ENCODE measurements around the gene PLEKHG2.
"Not testable (repeated sequence)": the region's sequence is repeated elsewhere in the genome, so short reads cannot be mapped to it uniquely, and the experiment has no call there.

Gene PLEKHG2, protein sequence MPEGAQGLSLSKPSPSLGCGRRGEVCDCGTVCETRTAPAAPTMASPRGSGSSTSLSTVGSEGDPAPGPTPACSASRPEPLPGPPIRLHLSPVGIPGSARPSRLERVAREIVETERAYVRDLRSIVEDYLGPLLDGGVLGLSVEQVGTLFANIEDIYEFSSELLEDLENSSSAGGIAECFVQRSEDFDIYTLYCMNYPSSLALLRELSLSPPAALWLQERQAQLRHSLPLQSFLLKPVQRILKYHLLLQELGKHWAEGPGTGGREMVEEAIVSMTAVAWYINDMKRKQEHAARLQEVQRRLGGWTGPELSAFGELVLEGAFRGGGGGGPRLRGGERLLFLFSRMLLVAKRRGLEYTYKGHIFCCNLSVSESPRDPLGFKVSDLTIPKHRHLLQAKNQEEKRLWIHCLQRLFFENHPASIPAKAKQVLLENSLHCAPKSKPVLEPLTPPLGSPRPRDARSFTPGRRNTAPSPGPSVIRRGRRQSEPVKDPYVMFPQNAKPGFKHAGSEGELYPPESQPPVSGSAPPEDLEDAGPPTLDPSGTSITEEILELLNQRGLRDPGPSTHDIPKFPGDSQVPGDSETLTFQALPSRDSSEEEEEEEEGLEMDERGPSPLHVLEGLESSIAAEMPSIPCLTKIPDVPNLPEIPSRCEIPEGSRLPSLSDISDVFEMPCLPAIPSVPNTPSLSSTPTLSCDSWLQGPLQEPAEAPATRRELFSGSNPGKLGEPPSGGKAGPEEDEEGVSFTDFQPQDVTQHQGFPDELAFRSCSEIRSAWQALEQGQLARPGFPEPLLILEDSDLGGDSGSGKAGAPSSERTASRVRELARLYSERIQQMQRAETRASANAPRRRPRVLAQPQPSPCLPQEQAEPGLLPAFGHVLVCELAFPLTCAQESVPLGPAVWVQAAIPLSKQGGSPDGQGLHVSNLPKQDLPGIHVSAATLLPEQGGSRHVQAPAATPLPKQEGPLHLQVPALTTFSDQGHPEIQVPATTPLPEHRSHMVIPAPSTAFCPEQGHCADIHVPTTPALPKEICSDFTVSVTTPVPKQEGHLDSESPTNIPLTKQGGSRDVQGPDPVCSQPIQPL (N-terminal part only)

DNA sequence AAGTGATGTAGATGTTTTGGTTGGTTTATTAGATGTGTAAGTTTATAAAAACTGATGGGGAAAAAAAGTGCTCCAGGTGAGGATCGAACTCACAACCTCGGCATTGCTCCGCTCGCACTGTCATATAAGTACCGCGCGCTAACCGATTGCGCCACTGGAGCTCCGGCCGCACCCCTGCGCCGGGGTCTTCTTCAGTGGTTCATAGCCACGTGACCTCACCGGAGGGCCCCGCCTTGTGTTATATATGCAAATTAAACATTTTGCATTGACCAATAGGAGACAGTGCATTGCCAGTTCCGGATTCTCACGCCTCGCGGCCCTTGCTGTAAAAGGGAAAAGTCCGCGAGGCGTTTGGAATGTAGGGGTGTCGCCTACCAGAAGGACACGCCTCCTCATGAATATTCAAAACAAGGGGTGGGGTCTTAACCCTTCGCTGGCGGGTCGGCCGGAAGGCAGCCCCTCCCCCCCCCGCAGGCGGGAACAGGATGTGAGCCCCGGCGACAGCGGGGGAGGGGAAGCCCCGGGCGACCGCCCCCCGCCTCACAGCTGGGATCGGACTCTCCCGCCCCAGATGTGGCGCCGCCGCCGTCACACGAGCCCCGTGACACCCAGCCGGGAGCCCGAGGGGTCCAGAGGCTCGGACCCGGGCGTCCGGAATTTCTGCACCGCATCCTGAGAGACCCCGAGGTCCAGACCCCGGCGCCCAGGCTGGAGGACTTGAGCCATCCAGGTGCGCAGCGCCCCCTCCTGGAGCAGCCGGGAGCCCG is at the start of gene PLEKHG2:
Gene PLEKHG2, plus strand, starts transcription at position 570 of the 767 bp plus-strand sequence. CDS start 1,418 bp downstream, outside the sequence.
- in situ Hi-C loops (cut with MboI; ENCODE audit: low sequenced_read_pairs): no loop called here

DNA sequence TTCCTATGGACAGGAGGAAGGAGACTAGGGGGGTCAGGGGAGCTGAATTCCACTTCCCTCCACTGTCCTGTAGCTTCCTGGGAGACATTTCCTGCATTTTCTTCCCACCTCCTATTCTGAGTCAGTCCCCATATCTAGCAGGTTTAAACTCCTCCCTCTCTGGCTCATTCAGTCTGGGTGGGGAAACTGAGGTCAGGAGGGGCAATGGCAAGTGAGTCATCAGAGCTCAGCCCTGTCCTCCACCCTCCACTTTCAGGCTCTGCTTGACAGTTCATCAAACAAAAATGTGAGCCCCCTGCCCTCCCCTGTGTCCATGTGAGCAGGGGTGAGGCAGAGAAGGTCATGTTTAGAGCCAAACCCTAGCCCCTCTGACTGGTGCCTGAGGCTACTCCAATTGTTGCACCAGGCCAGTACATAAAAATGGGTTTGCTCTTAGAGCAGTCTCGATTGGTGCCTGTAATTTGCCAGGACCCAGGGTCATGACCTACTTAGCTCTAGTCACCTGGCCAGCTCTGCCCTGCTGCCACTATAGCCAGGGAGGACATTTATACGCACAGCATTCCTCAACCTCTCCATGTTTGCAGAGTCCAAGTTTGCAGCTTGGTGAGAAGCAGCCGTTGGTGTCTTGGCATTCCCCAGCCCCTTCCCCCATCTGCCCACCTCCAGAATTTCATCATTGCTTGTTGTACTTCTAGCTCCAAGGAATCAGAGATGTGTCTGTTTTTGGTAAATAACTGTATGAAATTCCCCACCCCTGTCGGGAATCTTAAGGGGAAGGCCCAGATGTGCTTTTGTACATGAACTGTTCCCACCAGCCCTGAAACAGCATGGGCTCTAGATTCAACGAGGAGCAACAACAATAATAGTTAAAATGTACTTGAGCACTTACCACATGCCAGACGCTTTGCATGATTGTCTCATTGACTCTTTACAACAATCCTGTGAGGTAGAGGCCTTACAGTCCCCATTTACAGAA is 49.5 kb upstream of the PLEKHG2 start:
- in situ Hi-C loops (cut with MboI; ENCODE audit: low sequenced_read_pairs): no loop called here

DNA sequence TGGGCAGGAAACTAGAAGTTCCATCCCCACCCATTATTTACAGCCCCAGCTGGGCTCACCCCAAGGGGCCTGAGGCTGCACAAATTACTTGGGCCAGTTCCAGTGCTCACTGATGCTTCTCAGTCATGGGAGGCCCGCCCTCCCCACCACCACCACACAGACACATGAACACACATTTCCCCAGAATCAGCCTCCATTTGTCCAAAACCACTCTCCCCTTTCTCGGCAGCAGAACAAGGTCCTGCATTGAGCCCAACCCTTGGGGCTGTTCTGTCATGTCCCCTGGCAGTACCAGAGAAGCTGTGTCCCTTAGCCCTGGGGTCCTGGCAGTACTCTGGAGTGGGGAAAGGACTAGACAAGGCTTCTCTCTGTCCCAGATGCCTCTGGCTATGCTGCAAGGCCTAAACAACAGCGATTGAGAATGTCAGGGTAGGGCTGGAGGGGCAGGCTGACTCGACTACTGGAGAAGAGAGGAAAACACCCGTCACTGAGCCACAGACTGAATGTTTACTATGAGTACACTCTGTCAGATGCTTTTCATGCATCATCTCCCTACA is 48.5 kb upstream of the PLEKHG2 start:
- in situ Hi-C loops (cut with MboI; ENCODE audit: low sequenced_read_pairs): no loop called here

DNA sequence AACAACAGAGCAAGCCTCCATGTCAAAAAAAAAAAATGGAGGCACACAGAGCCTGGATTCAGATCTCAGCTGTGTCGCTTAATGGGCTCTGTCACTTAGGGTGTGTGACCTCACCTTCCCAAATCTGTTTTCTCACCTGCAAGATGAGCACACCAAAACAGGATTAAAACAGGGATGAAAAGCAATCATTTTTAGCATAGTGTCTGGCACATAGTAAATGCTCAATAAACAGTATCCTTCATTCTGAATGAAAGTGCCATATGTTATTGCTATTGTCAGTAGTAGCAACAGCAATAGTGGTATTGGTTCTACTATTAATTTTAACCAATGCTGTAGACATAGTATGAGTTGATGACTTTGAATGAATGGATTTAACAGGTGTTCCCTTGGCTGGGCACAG is 46.9 kb upstream of the PLEKHG2 start:
- in situ Hi-C loops (cut with MboI; ENCODE audit: low sequenced_read_pairs): no loop called here

DNA sequence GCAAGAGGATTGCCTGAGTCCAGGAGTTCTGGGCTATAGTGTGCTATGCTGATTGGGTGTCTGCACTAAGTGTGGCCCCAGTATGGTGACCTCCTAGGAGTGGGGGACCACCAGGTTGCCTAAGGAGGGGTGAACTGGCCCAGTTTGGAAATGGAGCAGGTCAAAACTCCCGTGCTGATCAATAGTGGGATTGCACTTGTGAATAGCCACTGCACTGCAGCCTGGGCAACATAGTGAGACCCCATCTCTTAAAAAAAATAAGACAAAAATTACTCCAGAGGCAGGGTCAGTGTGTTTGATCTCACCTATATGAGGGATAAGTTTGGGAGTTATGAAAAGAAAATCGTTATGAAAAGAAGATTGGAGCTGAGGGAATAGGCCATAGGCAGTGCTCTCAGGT is 43.3 kb upstream of the PLEKHG2 start:
- in situ Hi-C loops (cut with MboI; ENCODE audit: low sequenced_read_pairs): no loop called here

DNA sequence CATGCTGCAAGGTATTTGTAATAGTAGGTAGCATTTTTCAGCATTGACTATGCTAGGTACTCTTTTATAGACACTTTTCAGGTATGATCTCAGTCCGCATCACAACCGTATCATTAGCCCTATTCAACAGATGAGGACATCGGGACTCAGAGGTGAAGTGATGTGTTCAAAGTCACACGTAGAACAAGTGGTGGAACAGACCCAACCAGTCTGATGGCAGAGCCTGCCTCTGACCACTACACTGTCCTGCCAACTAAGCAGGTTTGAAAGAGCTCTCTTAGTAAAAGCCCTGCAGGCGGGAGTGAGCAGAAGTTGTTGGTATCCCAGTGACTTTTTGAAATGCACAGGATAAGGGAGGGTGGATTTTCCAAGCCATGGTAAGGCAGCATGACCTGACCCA is 41.7 kb upstream of the PLEKHG2 start:
- in situ Hi-C loops (cut with MboI; ENCODE audit: low sequenced_read_pairs): no loop called here

DNA sequence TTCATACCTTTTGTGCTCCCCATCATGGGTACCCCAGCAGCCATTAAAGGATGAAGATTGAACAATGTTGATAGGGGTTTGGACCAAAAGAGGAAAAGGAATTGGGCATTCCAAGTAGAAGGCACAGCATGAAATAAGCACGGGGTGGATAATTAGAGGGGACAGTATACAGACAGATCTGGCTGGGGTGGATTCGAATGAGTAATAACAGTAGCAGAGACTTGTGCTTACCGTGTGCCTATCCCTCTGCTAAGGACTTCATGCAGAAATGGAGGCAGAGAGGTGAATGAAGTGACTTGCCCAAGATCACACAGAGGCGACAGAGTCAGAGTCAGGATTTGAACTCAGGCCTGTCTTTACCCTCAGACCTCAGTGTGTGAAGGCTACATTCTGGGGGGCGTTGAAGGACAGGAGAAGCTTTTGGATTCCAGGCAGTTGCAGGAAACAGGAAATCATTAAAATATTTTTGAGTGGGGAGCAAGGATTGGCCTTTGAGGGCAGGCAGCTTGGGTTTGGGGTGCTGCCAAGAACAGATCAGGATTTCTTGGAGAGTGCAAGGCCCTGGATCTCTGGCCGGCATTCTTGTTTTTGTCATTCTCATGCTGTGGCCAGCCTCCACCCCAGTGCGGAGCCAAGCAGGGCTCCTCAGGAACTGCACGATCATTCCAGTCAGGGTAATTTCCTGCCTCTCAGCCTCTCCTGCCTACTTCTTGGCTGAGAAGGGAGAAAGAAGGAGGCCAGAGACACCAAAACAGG is 40.2 kb upstream of the PLEKHG2 start:
- in situ Hi-C loops (cut with MboI; ENCODE audit: low sequenced_read_pairs): no loop called here

DNA sequence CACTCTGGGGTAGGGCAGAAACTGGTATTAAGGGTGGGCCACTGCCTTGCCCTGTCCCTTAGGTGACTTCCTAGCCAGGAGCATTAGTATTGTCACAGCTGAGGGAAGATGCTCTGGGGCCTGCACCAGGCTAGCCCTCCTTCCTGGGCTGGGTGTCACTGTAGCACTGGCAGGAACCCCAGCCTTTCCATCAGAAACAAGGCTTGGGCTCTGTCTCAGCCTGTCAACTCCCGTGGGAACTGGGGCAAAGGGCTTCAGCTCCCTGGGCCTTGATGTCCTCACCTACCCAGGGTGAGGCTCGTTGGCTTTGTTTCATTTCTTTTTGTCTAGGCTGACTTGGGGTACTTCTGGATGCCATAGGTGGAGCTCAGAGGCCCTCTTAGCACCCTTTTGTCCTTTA is 39.5 kb upstream of the PLEKHG2 start:
- in situ Hi-C loops (cut with MboI; ENCODE audit: low sequenced_read_pairs): no loop called here

DNA sequence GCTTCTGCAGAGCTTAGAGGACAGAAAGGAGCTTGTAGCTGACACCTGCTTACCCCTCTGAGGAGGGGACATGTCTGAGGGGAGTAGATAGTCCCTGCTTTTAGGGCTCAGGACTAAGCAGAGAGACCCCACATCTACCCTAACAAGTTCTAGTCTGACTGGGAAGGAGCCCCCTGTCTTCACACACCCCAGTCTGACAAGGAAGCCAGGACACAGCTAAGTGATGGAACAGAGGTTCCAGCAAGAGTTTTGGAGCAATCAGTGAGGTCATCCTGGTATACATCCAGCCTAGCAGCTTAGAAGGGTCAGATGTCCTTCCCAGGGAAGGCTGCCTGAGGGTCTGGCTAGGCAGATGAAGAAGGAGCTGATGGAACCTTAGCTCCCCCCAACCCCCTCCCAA is 36.5 kb upstream of the PLEKHG2 start:
- in situ Hi-C loops (cut with MboI; ENCODE audit: low sequenced_read_pairs): no loop called here

DNA sequence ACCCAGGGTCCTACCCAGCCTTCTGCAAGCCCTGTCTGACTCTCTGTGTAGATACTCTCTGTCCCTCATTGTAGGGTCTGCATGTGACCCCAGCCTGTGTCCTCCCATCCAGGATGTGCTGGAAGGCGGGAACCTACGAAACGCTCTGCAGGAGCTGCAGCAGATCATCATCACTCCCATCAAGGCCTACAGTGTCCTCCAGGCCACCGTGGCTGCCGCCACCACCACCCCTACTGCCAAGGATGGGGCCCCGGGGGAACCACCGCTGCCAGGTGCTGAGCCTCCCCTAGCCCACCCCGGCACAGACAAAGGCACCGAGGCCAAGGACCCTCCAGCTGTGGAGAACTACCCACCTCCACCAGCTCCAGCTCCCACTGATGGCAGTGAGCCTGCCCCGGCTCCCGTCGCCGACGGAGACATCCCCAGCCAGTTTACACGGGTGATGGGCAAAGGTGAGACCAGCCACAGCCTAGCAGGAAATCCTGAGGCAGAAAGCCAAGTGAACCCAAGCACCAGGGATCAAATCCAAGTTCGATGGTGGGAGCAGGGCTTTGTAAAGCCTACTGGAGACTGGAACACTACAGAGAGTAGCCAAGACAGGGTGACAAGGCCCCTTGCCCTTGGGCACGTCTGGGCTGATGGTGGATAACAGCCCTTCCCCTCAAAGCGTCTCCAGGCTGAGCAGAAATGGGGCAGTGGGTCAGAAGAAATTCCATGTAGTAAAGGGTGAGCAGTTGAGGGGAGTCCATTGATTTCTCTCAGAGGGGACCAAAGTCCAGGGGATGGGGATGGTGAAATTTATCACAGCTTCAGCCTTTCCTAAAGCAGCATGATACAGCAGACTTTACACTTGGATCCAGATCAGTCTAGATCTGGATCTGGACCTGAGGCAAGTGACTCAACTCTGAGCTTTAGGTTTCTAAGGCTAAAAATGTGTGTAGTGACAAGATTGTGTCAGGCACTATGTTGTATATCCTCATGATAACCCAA is 34.8 kb upstream of the PLEKHG2 start:
- in situ Hi-C loops (cut with MboI; ENCODE audit: low sequenced_read_pairs): no loop called here

DNA sequence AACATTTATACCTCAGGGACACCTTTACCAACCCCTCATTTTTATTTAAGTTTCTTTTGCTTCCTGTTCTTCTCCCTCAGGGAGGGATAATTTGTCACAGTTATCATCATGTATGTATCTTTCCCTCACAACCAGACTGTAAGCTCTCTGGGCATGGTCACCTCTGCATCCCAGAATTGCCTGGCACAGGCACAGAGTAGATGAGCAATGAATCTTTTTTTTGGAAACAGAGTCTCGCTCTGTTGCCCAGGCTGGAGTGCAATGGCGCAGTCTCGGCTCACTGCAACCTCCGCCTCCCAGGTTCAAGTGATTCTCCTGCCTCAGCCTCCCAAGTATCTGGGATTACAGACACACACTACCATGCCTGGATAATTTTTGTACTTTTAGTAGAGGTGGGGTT is 33.1 kb upstream of the PLEKHG2 start:
- in situ Hi-C loops (cut with MboI; ENCODE audit: low sequenced_read_pairs): not testable (repeated sequence)

DNA sequence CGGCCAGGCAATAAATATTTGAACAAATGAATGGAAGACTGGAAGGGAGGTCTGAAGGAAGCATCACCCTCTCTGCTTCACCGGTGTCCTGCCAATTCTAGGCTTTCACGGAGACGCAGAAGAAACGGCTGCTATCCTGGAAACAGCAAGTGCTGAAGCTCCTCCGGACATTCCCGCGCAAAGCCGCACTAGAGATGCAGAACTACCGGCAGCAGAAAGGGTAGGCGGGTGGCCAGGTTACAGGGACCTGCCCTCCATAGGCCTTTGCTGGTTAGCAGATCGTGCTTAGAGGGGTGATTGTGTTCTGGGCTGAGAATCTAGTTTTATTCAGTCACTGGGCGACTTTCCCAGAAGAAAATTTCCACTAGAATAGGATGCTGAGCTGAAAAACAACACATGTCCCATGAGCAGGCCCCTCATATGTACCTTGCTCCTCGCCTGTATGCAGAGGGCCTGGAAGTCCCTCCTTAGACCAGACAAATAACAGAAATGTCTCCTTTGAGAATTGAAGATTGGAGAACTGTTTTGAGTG is 32.5 kb upstream of the PLEKHG2 start:
- in situ Hi-C loops (cut with MboI; ENCODE audit: low sequenced_read_pairs): no loop called here

DNA sequence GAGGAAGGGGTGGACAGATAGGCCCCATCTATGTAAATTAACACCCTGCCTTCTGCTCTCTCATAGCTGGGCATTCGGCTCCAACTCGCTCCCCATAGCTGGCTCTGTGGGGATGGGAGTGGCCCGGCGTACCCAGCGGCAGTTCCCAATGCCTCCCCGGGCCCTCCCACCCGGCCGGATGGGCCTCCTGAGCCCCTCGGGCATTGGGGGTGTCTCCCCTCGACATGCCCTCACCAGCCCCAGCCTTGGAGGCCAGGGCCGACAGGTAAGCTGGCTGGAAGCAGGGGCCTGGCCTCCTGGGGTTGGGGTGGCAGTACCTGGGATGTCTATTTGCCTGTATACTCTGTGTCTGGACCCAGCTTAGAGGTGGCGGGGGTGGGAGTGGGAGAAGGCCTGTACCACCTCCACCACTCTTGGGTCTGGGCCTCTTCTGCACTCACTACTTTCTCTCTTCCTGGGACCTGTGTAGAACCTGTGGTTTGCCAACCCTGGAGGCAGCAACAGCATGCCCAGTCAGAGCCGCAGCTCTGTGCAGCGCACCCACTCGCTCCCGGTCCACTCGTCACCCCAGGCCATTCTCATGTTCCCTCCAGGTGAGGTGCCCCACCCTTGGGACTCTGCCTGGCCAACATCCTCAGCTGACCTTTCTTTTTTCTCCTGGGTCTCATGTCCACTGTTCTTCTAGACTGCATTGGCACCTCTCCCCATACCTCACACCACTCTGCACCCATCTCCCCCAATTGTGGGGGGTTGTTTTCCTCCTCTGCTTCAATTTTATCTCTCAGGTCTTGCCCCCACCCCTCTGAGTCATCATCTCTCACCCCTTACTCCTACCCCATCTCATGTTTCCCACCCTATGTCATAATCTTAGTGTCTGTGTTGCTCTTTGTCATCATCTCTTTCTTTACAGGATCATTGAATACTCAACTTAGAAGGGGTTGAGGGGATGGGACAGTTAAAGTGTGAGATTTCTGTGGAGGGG is 31.7 kb upstream of the PLEKHG2 start:
- in situ Hi-C loops (cut with MboI; ENCODE audit: low sequenced_read_pairs): no loop called here

DNA sequence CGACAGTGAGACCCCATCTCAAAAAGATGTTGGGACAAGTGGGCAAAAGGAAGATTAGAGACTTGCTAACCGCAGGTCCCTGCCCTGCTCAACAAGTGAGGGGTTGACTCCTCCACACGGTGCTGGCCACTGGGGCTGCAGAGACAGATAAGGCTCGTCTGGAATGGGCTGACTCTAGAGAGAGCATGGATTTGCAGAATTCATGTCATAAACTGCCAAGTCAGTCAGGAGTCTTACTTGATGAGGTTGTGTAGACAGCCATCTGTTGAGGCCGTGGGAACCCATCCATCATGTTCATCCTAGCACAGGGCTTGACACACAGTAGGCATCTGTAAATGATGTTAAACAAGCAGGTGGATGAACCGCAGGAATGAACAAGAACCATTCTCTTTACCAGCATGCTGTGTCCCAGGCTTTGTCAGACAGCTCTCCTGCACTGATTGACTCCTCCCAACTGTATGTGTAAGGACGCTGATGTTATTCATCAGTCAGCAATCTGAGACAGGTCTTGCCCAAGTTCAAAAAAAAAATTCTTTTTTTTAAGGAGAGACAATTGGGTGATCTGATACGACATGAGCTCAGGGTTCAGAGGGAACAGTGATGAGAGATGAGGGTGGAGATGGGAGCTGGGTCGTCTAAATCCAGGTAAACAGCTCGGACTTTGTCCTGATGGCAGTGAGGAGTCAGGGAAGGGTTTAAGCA is 30.4 kb upstream of the PLEKHG2 start:
- in situ Hi-C loops (cut with MboI; ENCODE audit: low sequenced_read_pairs): no loop called here

Measured in hTERT RPE-1 (cell line).